IMR-90 (cell line): ENCODE results near the gene MYL11. TPM values are rescaled to one million over a fixed set of nuclear protein-coding genes. Genes with fewer than 3 reads are reported as not detected.

Experiments used
- ATAC-seq: fragments of 200-7000 bp; cut with Tn5 transposase; 2 replicates; pipeline ENCODE4 v1.9.1; 2020; ENCODE audit warnings: low read depth, mild to moderate bottlenecking, moderate library complexity
- BruUV-seq: library from RNA; stranded (reverse); fragments of 400-500 nt; replicated peaks from 2 replicates; lab custom pipeline; 2021; lab: Mats Ljungman, UMichigan
- CTCF ChIA-PET: fragments of 300-600 bp; formaldehyde crosslinking; extraction: SDS; loops from one replicate; lab custom pipeline; 2021; ENCODE audit warnings: antibody characterized with exemption; lab: Yijun Ruan, JAX
- POLR2A ChIA-PET: fragments of 300-600 bp; sonication (Branson Sonifier 250); formaldehyde crosslinking; loops from one replicate; lab custom pipeline; 2022; ENCODE audit warnings: antibody characterized with exemption; ENCODE audit not compliant: unreplicated experiment; lab: Charles Lee
- DNase-seq: peaks from one replicate; pipeline ENCODE4 v3.0.0; 2013
- H2AFZ ChIP-seq: replicated peaks from 2 replicates; pipeline ENCODE3; 2013; ENCODE audit warnings: low read length, mild to moderate bottlenecking; ENCODE audit not compliant: poor library complexity
- H2AK5ac ChIP-seq: 2 replicates; pipeline ENCODE4 v1.6.1; 2013; ENCODE audit warnings: low read depth, low read length, inconsistent platforms
- H2AK9ac ChIP-seq: replicated peaks from 2 replicates; pipeline ENCODE3; 2013; ENCODE audit warnings: mild to moderate bottlenecking, low read depth, low read length, moderate library complexity; ENCODE audit not compliant: poor library complexity
- H2BK120ac ChIP-seq: 2 replicates; pipeline ENCODE4 v1.6.1; 2013; ENCODE audit warnings: low read depth, low read length, inconsistent platforms
- H2BK15ac ChIP-seq: 3 replicates; pipeline ENCODE4 v1.6.1; 2013; ENCODE audit warnings: low read depth, low read length, inconsistent platforms
- H2BK20ac ChIP-seq: 2 replicates; pipeline ENCODE4 v1.6.1; 2013; ENCODE audit warnings: low read depth, mild to moderate bottlenecking, inconsistent platforms, low read length, moderate library complexity
- H2BK5ac ChIP-seq: 2 replicates; pipeline ENCODE4 v1.6.1; 2013; ENCODE audit warnings: mild to moderate bottlenecking, low read depth, low read length, inconsistent platforms; ENCODE audit not compliant: poor library complexity, severe bottlenecking
- H3K14ac ChIP-seq: replicated peaks from 2 replicates; pipeline ENCODE4 v1.6.1; 2013; ENCODE audit warnings: low read depth, low read length, inconsistent platforms
- H3K18ac ChIP-seq: 2 replicates; pipeline ENCODE4 v1.6.1; 2013; ENCODE audit warnings: low read depth, low read length, control low read depth
- H3K23ac ChIP-seq: 2 replicates; pipeline ENCODE4 v1.6.1; 2013; ENCODE audit warnings: low read depth, low read length, inconsistent platforms
- H3K27ac ChIP-seq: 2 replicates; pipeline ENCODE4 v1.5.1; 2013; ENCODE audit warnings: mild to moderate bottlenecking, control low read depth, low read length; ENCODE audit not compliant: insufficient read depth
- H3K27me3 ChIP-seq: 2 replicates; pipeline ENCODE4 v1.6.1; 2013; ENCODE audit warnings: low read length; ENCODE audit not compliant: control insufficient read depth, insufficient read depth
- H3K36me3 ChIP-seq: 2 replicates; pipeline ENCODE4 v1.6.1; 2013; ENCODE audit warnings: low read length, mixed read lengths; ENCODE audit not compliant: control insufficient read depth, insufficient read depth
- H3K4ac ChIP-seq: 2 replicates; pipeline ENCODE4 v1.6.1; 2013; ENCODE audit warnings: low read depth, low read length, inconsistent platforms
- H3K4me1 ChIP-seq: 2 replicates; pipeline ENCODE4 v1.6.1; 2013; ENCODE audit warnings: low read length, mixed read lengths; ENCODE audit not compliant: control insufficient read depth, insufficient read depth
- H3K4me2 ChIP-seq: 2 replicates; pipeline ENCODE4 v1.6.1; 2013; ENCODE audit warnings: low read depth, mild to moderate bottlenecking, control low read depth, low read length, moderate library complexity
- H3K4me3 ChIP-seq: 2 replicates; pipeline ENCODE4 v1.5.1; 2013; ENCODE audit warnings: low read depth, mild to moderate bottlenecking, control low read depth, low read length, moderate library complexity; ENCODE audit not compliant: insufficient read depth
- H3K56ac ChIP-seq: 2 replicates; pipeline ENCODE4 v1.6.1; 2013; ENCODE audit warnings: low read length, inconsistent platforms; ENCODE audit not compliant: insufficient read depth; ENCODE audit errors: extremely low read depth
- H3K79me1 ChIP-seq, 2 experiments: 2 replicates each; pipeline ENCODE4 v1.6.1; 2013; ENCODE audit warnings: low read length in 2 of 2, inconsistent platforms in 1 of 2, low read depth in 1 of 2
- H3K9ac ChIP-seq: 2 replicates; pipeline ENCODE4 v1.6.1; 2013; ENCODE audit warnings: low read depth, low read length, control low read depth
- H3K9me1 ChIP-seq: 2 replicates; pipeline ENCODE4 v1.6.1; 2013; ENCODE audit warnings: low read length, inconsistent platforms; ENCODE audit not compliant: insufficient read depth
- H3K9me3 ChIP-seq: 2 replicates; pipeline ENCODE4 v1.6.1; 2013; ENCODE audit warnings: low read length; ENCODE audit not compliant: control insufficient read depth, insufficient read depth
- H4K20me1 ChIP-seq: 2 replicates; pipeline ENCODE4 v1.6.1; 2013; ENCODE audit warnings: low read length, inconsistent platforms; ENCODE audit not compliant: insufficient read depth
- H4K5ac ChIP-seq: 2 replicates; pipeline ENCODE4 v1.6.1; 2013; ENCODE audit warnings: mild to moderate bottlenecking, low read depth, low read length, control low read depth
- H4K8ac ChIP-seq, 2 experiments: 2 replicates each; pipeline ENCODE4 v1.6.1; 2013; ENCODE audit warnings: low read depth in 2 of 2, low read length in 2 of 2, control low read depth in 1 of 2, inconsistent platforms in 1 of 2
- H4K91ac ChIP-seq: 2 replicates; pipeline ENCODE4 v1.6.1; 2013; ENCODE audit warnings: low read depth, low read length, inconsistent platforms; ENCODE audit not compliant: insufficient read depth
- POLR2A ChIP-seq: IDR thresholded peaks from 2 replicates; pipeline ENCODE4 v1.6.1; 2012; ENCODE audit warnings: mild to moderate bottlenecking, low read depth, low read length
- whole genome bisulfite sequencing, 2 experiments: methylation state at CpG; one replicate each; pipeline versions ENCODE4 v1.1.5 to v1.1.7; 2013; ENCODE audit warnings: missing lambda C conversion rate in 2 of 2; ENCODE audit not compliant: insufficient read length in 1 of 2; ENCODE audit errors: extremely low coverage in 2 of 2; 5-methylcytosine and 5-hydroxymethylcytosine counted together
- dilution Hi-C: fragments of 300-500 bp; cut with HindIII; formaldehyde crosslinking; loops from one replicate; pipeline ENCODE4 v1.14.3; 2018; ENCODE audit warnings: low sequenced_read_pairs; ENCODE audit not compliant: unreplicated experiment
- in situ Hi-C: fragments of 300-500 bp; cut with MboI; formaldehyde crosslinking; loops from 3 replicates; pipeline ENCODE4 v1.14.3; 2019; ENCODE audit warnings: low sequenced_read_pairs, inconsistent platforms, mixed read lengths
- intact Hi-C: fragments of 100-400 bp; cut with micrococcal nuclease; formaldehyde crosslinking; loops from 2 replicates; pipeline ENCODE4 v1.10.0; 2022
- polyA plus RNA-seq, 3 experiments: library from polyadenylated mRNA; depleted of rRNA; stranded (reverse); fragments of >200 nt; gene quantifications; 2 replicates each; pipeline ENCODE4 v1.2.3, GENCODE V29; 2012; ENCODE audit warnings: low replicate concordance in 1 of 3
- total RNA-seq: library from RNA; depleted of rRNA; stranded (reverse); fragments of >200 nt; gene quantifications from 2 replicates; pipeline ENCODE4 v1.2.3, GENCODE V29; 2012
- TF ChIP-seq, protein P1 (sequence below): fragments of 150-350 bp; IDR thresholded peaks from 2 replicates; pipeline ENCODE4 v1.6.1; 2016; ENCODE audit warnings: low read depth, mild to moderate bottlenecking, low read length, moderate library complexity, borderline replicate concordance

MYL11 gene
- total and polyA plus RNA-seq, 2 of the 4 experiments (the other 2 are of a cell fraction): 1.1 TPM; not detected in 1

DNA sequence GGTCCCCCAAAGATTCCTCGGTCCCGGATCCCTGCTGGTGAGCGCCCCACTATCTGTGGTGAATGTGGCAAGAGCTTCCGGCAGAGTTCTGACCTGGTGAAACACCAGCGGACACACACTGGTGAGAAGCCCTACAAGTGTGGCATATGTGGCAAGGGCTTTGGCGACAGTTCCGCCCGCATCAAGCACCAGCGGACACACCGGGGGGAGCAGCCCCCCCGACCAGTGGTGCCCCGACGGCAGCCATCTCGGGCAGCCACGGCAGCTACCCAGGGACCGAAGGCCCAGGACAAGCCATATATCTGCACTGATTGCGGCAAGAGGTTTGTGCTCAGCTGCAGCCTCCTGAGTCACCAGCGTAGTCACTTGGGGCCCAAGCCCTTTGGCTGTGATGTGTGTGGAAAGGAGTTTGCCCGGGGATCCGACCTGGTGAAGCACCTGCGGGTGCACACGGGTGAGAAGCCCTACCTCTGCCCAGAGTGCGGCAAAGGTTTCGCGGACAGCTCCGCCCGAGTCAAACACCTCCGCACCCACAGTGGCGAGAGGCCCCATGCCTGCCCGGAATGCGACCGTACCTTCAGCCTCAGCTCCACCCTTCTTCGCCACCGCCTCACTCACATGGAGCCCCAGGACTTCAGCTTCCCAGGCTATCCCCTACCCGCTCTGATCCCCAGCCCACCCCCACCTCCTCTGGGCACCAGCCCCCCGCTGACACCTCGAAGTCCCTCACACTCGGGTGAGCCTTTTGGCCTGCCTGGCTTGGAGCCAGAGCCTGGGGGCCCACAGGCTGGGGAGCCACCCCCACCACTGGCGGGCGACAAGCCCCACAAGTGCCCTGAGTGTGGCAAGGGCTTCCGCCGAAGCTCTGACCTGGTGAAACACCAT is 23.4 kb downstream of the MYL11 start:
- H2BK120ac ChIP-seq: no peak overlapping the region
- H3K27me3 ChIP-seq: no peaks in the 10 kb centered on the region
- no peak overlapping the region for H4K91ac ChIP-seq
- no peak overlapping the region for H3K4me3 ChIP-seq
- H2AK5ac ChIP-seq: no peak overlapping the region
- no peak overlapping the region for H3K23ac ChIP-seq
- no peak overlapping the region for H3K27ac ChIP-seq
- peaks cover 4% of the 10 kb centered on the region; the same call in 1 of the 2 replicates for H3K9me1 ChIP-seq
- no peak overlapping the region for H3K9ac ChIP-seq
- CTCF ChIA-PET: no interaction called here
- no peak overlapping the region for H3K14ac ChIP-seq
- H3K36me3 ChIP-seq: peaks cover 12% of the 10 kb centered on the region; the same call in 1 of the 2 replicates
- no peak overlapping the region for H4K8ac ChIP-seq
- H2AK9ac ChIP-seq: no peak overlapping the region
- DNase-seq: no peak
- in situ Hi-C loops (no loop called here), dilution Hi-C loops (no loop called here), intact Hi-C loops (no loop called here)
- H3K56ac ChIP-seq: no peak overlapping the region
- 93% methylated on average over 34 of the region's 42 CpGs; no CpG with 5 or more reads in 1 of the 2 experiments for WGBS, 2 experiments
- H3K79me1 ChIP-seq: peaks cover 0 to 52% of the 10 kb centered on the region in 2 experiments
- H2BK15ac ChIP-seq: no peak overlapping the region
- H2AFZ ChIP-seq: no peak overlapping the region
- no peak overlapping the region for H3K18ac ChIP-seq
- ATAC-seq: no peak
- peaks cover 10% of the 10 kb centered on the region for H3K4me1 ChIP-seq
- H2BK20ac ChIP-seq: no peak overlapping the region
- H3K4ac ChIP-seq: no peak overlapping the region
- no peaks in the 10 kb centered on the region for H4K20me1 ChIP-seq
- H3K4me2 ChIP-seq: no peak overlapping the region
- TF ChIP-seq POLR2A: no peak
- TF ChIP-seq, protein P1, sequence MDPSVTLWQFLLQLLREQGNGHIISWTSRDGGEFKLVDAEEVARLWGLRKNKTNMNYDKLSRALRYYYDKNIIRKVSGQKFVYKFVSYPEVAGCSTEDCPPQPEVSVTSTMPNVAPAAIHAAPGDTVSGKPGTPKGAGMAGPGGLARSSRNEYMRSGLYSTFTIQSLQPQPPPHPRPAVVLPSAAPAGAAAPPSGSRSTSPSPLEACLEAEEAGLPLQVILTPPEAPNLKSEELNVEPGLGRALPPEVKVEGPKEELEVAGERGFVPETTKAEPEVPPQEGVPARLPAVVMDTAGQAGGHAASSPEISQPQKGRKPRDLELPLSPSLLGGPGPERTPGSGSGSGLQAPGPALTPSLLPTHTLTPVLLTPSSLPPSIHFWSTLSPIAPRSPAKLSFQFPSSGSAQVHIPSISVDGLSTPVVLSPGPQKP: no peak
- H3K9me3 ChIP-seq: no peaks in the 10 kb centered on the region
- H4K5ac ChIP-seq: no peak overlapping the region
- no peak overlapping the region for H2BK5ac ChIP-seq
- no TSS peak for BruUV-seq
- POLR2A ChIA-PET: no interaction called here
